ENCODE data around the gene CPA2.

DNA sequence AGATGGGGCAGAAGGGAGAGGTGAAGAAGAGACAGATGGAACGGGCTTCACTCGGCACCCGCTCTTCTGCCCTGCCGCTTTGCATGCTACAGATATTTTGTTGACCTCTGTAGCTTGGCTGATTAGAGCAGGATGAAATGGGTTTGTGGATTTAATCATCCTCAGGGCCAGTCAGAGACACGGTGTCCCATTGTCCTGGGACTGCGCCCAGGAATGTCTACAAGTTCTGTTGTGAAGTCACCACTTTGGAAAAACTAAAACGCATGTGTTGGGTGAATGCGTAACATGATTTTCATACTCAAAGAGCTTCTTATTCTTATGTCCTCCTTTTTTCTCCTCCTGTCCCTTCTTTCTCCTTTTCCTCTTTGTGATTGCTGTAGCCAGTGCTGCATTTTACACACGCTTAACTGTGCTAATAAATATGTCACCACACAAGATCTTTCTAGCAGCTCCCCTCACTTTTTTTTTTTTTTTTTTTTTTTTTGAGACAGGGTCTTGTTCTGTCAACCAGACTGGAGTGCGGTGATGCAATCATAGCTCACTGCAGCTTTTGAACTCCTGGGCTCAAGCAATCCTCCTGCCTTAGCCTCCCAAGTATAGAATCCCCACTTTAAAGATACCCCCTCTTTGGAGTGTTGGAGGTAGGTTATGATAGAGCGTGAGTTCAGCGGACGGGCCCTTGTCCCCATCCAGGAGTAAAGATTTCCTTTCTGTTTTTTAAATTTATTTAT is 29.7 kb downstream of the CPA2 start:
- TF ChIP-seq, protein P1, sequence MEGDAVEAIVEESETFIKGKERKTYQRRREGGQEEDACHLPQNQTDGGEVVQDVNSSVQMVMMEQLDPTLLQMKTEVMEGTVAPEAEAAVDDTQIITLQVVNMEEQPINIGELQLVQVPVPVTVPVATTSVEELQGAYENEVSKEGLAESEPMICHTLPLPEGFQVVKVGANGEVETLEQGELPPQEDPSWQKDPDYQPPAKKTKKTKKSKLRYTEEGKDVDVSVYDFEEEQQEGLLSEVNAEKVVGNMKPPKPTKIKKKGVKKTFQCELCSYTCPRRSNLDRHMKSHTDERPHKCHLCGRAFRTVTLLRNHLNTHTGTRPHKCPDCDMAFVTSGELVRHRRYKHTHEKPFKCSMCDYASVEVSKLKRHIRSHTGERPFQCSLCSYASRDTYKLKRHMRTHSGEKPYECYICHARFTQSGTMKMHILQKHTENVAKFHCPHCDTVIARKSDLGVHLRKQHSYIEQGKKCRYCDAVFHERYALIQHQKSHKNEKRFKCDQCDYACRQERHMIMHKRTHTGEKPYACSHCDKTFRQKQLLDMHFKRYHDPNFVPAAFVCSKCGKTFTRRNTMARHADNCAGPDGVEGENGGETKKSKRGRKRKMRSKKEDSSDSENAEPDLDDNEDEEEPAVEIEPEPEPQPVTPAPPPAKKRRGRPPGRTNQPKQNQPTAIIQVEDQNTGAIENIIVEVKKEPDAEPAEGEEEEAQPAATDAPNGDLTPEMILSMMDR (IDR thresholded peaks at IDR 0.05): no peak
- no peak for TF ChIP-seq EZH2 (IDR thresholded peaks at IDR 0.05)
